Panc1 (cell line): ENCODE results near the gene PAPPA. TPM values are rescaled to one million over a fixed set of nuclear protein-coding genes. Genes with fewer than 3 reads are reported as not detected.

Experiments
- ATAC-seq: fragments of 200-7000 bp; cut with Tn5 transposase; 2 replicates; pipeline ENCODE4 v1.9.1; 2020; ENCODE audit warnings: mild to moderate bottlenecking, moderate library complexity
- BruUV-seq: library from RNA; stranded (reverse); fragments of 400-500 nt; replicated peaks from 2 replicates; lab custom pipeline; 2021; lab: Mats Ljungman, UMichigan
- CTCF ChIA-PET: fragments of 300-600 bp; sonication (Branson Sonifier 250); formaldehyde crosslinking; loops from one replicate; lab custom pipeline; 2022; ENCODE audit warnings: antibody characterized with exemption; lab: Charles Lee
- POLR2A ChIA-PET: fragments of 300-600 bp; sonication (Branson Sonifier 250); formaldehyde crosslinking; loops from one replicate; lab custom pipeline; 2022; ENCODE audit warnings: antibody characterized with exemption; lab: Charles Lee
- DNase-seq: peaks from one replicate; pipeline ENCODE4 v3.0.0-alpha.2; 2010; ENCODE audit warnings: low read depth, low spot score
- H3K27ac ChIP-seq: 2 replicates; pipeline ENCODE4 v1.5.1; 2011; ENCODE audit warnings: mild to moderate bottlenecking, low read length, inconsistent platforms
- H3K27me3 ChIP-seq: fragments of 200-500 bp; sonication (Bioruptor generic); 2 replicates; pipeline ENCODE4 v1.6.0; 2014; ENCODE audit warnings: low read length, inconsistent platforms; ENCODE audit not compliant: control insufficient read depth, insufficient read depth
- H3K36me3 ChIP-seq: fragments of 200-500 bp; sonication (Bioruptor generic); 2 replicates; pipeline ENCODE4 v1.5.1; 2014; ENCODE audit warnings: inconsistent platforms, mild to moderate bottlenecking, low read length, moderate library complexity; ENCODE audit not compliant: control insufficient read depth, insufficient read depth
- H3K4me1 ChIP-seq: 2 replicates; pipeline ENCODE4 v1.5.1; 2011; ENCODE audit warnings: inconsistent platforms, mild to moderate bottlenecking, low read length, moderate library complexity; ENCODE audit not compliant: control insufficient read depth, insufficient read depth
- H3K4me3 ChIP-seq, 2 experiments: 2 replicates each; pipeline ENCODE4 v1.5.1; 2011 to 2012; ENCODE audit warnings: low read depth in 2 of 2, low read length in 2 of 2, mild to moderate bottlenecking in 2 of 2, inconsistent platforms in 1 of 2, moderate library complexity in 1 of 2
- H3K9me3 ChIP-seq: fragments of 200-500 bp; sonication (Bioruptor generic); 2 replicates; pipeline ENCODE4 v1.5.1; 2014; ENCODE audit warnings: low read depth, mild to moderate bottlenecking, inconsistent platforms, low read length, moderate library complexity; ENCODE audit not compliant: control insufficient read depth, insufficient read depth
- POLR2AphosphoS5 ChIP-seq: IDR thresholded peaks from 2 replicates; pipeline ENCODE4 v1.6.1; 2012; ENCODE audit warnings: mild to moderate bottlenecking, low read depth, low read length, moderate library complexity
- REST ChIP-seq, 2 experiments: IDR thresholded peaks; 2 replicates each; pipeline ENCODE4 v1.6.1; 2011 to 2012; ENCODE audit warnings: low read depth in 2 of 2, control low read depth in 1 of 2, low read length in 1 of 2, mild to moderate bottlenecking in 1 of 2, moderate library complexity in 1 of 2; ENCODE audit not compliant: insufficient read depth in 1 of 2
- SIN3A ChIP-seq: IDR thresholded peaks from 2 replicates; pipeline ENCODE4 v1.6.1; 2012; ENCODE audit warnings: low read depth, mild to moderate bottlenecking, low read length, moderate library complexity, borderline replicate concordance; ENCODE audit not compliant: insufficient read depth
- TCF7L2 ChIP-seq: IDR thresholded peaks from 2 replicates; pipeline ENCODE4 v1.6.1; 2011; ENCODE audit warnings: mild to moderate bottlenecking, low read depth, low read length, inconsistent platforms
- in situ Hi-C: cut with HindIII; loops from 2 replicates; pipeline ENCODE4 v1.10.0; 2016; ENCODE audit warnings: low sequenced_read_pairs, low pct_unique_long_range_greater_than_20kb
- intact Hi-C: fragments of 100-400 bp; cut with micrococcal nuclease; formaldehyde crosslinking; loops from one replicate; pipeline ENCODE4 v1.10.0; 2022; ENCODE audit not compliant: unreplicated experiment
- total RNA-seq: library from RNA; stranded (reverse); gene quantifications from one replicate; pipeline ENCODE4 v1.2.1, GENCODE V29; 2021; ENCODE audit not compliant: unreplicated experiment
- TF ChIP-seq, protein P1 (sequence below): fragments of 450-650 bp; IDR thresholded peaks from 2 replicates; pipeline ENCODE4 v1.5.1; 2017; ENCODE audit warnings: mild to moderate bottlenecking

PAPPA gene
- total RNA-seq, 1 experiment from 2014 or later, result 1.2 TPM

GRCh38 chr9:116207371-116208111 lies 54.0 kb downstream of the PAPPA start:
- CTCF ChIA-PET, result no interaction called here
- POLR2A ChIA-PET, result no interaction called here
- TF ChIP-seq POLR2AphosphoS5 (no peak), SIN3A (no peak), REST (IDR thresholded peaks at IDR 0.05; ENCODE audit: insufficient read depth in 1 of 2, low read depth in 2 of 2, low read length in 1 of 2) (no peak), TCF7L2 (no peak)
- TF ChIP-seq, protein P1, sequence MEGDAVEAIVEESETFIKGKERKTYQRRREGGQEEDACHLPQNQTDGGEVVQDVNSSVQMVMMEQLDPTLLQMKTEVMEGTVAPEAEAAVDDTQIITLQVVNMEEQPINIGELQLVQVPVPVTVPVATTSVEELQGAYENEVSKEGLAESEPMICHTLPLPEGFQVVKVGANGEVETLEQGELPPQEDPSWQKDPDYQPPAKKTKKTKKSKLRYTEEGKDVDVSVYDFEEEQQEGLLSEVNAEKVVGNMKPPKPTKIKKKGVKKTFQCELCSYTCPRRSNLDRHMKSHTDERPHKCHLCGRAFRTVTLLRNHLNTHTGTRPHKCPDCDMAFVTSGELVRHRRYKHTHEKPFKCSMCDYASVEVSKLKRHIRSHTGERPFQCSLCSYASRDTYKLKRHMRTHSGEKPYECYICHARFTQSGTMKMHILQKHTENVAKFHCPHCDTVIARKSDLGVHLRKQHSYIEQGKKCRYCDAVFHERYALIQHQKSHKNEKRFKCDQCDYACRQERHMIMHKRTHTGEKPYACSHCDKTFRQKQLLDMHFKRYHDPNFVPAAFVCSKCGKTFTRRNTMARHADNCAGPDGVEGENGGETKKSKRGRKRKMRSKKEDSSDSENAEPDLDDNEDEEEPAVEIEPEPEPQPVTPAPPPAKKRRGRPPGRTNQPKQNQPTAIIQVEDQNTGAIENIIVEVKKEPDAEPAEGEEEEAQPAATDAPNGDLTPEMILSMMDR, result no peak
- no peaks in the 10 kb centered on the region for H3K4me1 ChIP-seq
- no TSS peak for BruUV-seq
- intact Hi-C loops, result no loop called here
- no peaks in the 10 kb centered on the region for H3K36me3 ChIP-seq
- H3K9me3 ChIP-seq, result no peaks in the 10 kb centered on the region
- no peak for ATAC-seq
- H3K27me3 ChIP-seq, result no peaks in the 10 kb centered on the region
- no peak for DNase-seq
- H3K27ac ChIP-seq, result no peak overlapping the region
- in situ Hi-C loops, result no loop called here
- no peak overlapping the region for H3K4me3 ChIP-seq

GRCh38 chr9:116208417-116209232 lies 55.0 kb downstream of the PAPPA start:
- CTCF ChIA-PET, result no interaction called here
- no peaks in the 10 kb centered on the region for H3K9me3 ChIP-seq
- no peak overlapping the region for H3K27ac ChIP-seq
- TF ChIP-seq SIN3A (no peak), REST (IDR thresholded peaks at IDR 0.05; ENCODE audit: insufficient read depth in 1 of 2, low read depth in 2 of 2, low read length in 1 of 2) (no peak), POLR2AphosphoS5 (no peak), TCF7L2 (no peak)
- TF ChIP-seq, protein P1, result no peak
- no TSS peak for BruUV-seq
- POLR2A ChIA-PET, result no interaction called here
- DNase-seq (no peak), ATAC-seq (no peak)
- H3K4me3 ChIP-seq, result no peak overlapping the region
- in situ Hi-C loops (no loop called here), intact Hi-C loops (no loop called here)
- H3K4me1 ChIP-seq, result no peaks in the 10 kb centered on the region
- H3K27me3 ChIP-seq, result no peaks in the 10 kb centered on the region
- no peaks in the 10 kb centered on the region for H3K36me3 ChIP-seq
